Stimulated activated CD8-positive, alpha-beta memory T cell treated with anti-CD3 and anti-CD28 coated beads, Interleukin-7, amount 100 ng/mL, for 4 hours (primary cell): ENCODE data around the gene NUP214.
A peak's percentile ranks its signal among the peaks of the same experiment; 100 is the strongest.
"Not testable (repeated sequence)": the region's sequence is repeated elsewhere in the genome, so short reads cannot be mapped to it uniquely, and the experiment has no call there.

ENCODE experiments used
- DNase-seq, 2 donors: peaks; one replicate each; pipeline ENCODE4 v3.0.0-alpha.2; 2020; ENCODE audit warnings: low read depth in 2 of 2

NUP214 gene

GRCh38 chr9:131259916-131260597 lies 134.7 kb downstream of the NUP214 start:
- DNase-seq: no peak

GRCh38 chr9:131260751-131261452 lies 135.5 kb downstream of the NUP214 start:
- no peak for DNase-seq

GRCh38 chr9:131262327-131263032 lies 137.1 kb downstream of the NUP214 start:
- no peak for DNase-seq

- not testable (repeated sequence) for DNase-seq
Measured at GRCh38 chr9:131263033-131263343, 137.6 kb downstream of the NUP214 start.

GRCh38 chr9:131263701-131264100 lies 138.3 kb downstream of the NUP214 start:
- no peak for DNase-seq

GRCh38 chr9:131264231-131264630 lies 138.8 kb downstream of the NUP214 start:
- DNase-seq: no peak

GRCh38 chr9:131266266-131267229 lies 141.2 kb downstream of the NUP214 start:
- no peak for DNase-seq

GRCh38 chr9:131270171-131271015 lies 145.0 kb downstream of the NUP214 start:
- no peak for DNase-seq

- not testable (repeated sequence) for DNase-seq
Measured at GRCh38 chr9:131271016-131271273, 145.6 kb downstream of the NUP214 start.

- no peak for DNase-seq
Measured at GRCh38 chr9:131271506-131271931, 146.1 kb downstream of the NUP214 start.

GRCh38 chr9:131272212-131272611 lies 146.8 kb downstream of the NUP214 start:
- DNase-seq: no peak

GRCh38 chr9:131273146-131273855 lies 147.9 kb downstream of the NUP214 start:
- DNase-seq: no peak

- DNase-seq: no peak
Measured at GRCh38 chr9:131273856-131274673, 148.7 kb downstream of the NUP214 start.

- DNase-seq: no peak
Measured at GRCh38 chr9:131274674-131275331, 149.4 kb downstream of the NUP214 start.

GRCh38 chr9:131275332-131276093 lies 150.1 kb downstream of the NUP214 start:
- DNase-seq: no peak

GRCh38 chr9:131276094-131276888 lies 150.9 kb downstream of the NUP214 start, which contains the start of gene FAM78A:
Gene FAM78A (minus strand): TSS chr9:131276510. CDS start chr9:131276179, 331 bp downstream.
- DNase-seq: no peak

GRCh38 chr9:131276891-131277286 lies 151.5 kb downstream of the NUP214 start:
- peak in 1 of 2 donors; percentile 49 for DNase-seq
